ENCODE data around the gene DNAAF5. TPM values are rescaled to one million over a fixed set of nuclear protein-coding genes. Genes with fewer than 3 reads are reported as not detected.
A peak's percentile ranks its signal among the peaks of the same experiment; 100 is the strongest.

The DNAAF5 gene
- total and polyA plus RNA-seq, 2 of the 13 experiments (the other 11 are each of a cell fraction or from before 2014, with no cell fraction given): 11.9 to 21.5 TPM

DNA sequence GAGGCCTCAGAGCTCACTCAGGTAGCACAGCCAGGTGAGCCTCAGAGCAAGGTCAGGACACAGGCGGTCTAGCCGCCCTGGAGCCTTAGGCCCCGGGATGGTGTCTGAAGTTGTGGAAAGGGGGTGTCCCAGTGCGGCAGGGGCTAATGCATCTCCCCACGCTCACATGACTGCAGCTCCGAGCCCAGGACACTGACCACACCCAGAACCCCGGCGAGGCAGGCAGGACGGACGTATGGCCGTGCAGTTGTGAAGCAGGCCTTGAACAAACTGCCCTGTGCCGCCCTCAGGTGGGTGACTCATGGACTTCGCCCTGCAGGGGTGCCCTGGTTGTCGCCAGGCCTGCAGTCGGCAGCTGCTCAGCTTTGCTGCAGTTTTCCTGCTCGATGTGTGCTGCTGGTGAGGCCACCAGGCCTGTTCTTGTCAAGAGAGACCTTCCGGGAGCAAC is 5.6 kb downstream of the DNAAF5 start (continued):
- TF ChIP-seq, protein P1, sequence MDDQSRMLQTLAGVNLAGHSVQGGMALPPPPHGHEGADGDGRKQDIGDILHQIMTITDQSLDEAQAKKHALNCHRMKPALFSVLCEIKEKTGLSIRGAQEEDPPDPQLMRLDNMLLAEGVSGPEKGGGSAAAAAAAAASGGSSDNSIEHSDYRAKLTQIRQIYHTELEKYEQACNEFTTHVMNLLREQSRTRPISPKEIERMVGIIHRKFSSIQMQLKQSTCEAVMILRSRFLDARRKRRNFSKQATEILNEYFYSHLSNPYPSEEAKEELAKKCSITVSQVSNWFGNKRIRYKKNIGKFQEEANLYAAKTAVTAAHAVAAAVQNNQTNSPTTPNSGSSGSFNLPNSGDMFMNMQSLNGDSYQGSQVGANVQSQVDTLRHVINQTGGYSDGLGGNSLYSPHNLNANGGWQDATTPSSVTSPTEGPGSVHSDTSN (CRISPR knock-in tag; IDR thresholded peaks at IDR 0.05; ENCODE audit: borderline replicate concordance): no peak
- no peak for TF ChIP-seq ZBTB7B (CRISPR knock-in tag; IDR thresholded peaks at IDR 0.05)
- no peak for TF ChIP-seq ZNF468 (CRISPR knock-in tag; IDR thresholded peaks at IDR 0.05)
- no peak for TF ChIP-seq ZFYVE20 (CRISPR knock-in tag; IDR thresholded peaks at IDR 0.05; ENCODE audit: borderline replicate concordance, low read depth)
- TF ChIP-seq ZNF816 (CRISPR knock-in tag; IDR thresholded peaks at IDR 0.05; ENCODE audit: borderline replicate concordance): no peak
- TF ChIP-seq SAP130 (CRISPR knock-in tag; IDR thresholded peaks at IDR 0.05; ENCODE audit: low read depth): peak; percentile 90
- TF ChIP-seq ZSCAN20 (CRISPR knock-in tag; IDR thresholded peaks at IDR 0.05; ENCODE audit: borderline replicate concordance): no peak
- peak; percentile 72 for TF ChIP-seq TAF15 (IDR thresholded peaks at IDR 0.05; ENCODE audit: low read depth, low read length, poor library complexity, severe bottlenecking)
- no peak for TF ChIP-seq NFE2L2 (IDR thresholded peaks at IDR 0.05; ENCODE audit: low read length)
- TF ChIP-seq CREM (IDR thresholded peaks at IDR 0.05): no peak
- TF ChIP-seq CREM (CRISPR knock-in tag; IDR thresholded peaks at IDR 0.05): no peak
- TF ChIP-seq, protein P2, sequence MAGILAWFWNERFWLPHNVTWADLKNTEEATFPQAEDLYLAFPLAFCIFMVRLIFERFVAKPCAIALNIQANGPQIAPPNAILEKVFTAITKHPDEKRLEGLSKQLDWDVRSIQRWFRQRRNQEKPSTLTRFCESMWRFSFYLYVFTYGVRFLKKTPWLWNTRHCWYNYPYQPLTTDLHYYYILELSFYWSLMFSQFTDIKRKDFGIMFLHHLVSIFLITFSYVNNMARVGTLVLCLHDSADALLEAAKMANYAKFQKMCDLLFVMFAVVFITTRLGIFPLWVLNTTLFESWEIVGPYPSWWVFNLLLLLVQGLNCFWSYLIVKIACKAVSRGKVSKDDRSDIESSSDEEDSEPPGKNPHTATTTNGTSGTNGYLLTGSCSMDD (CRISPR knock-in tag; IDR thresholded peaks at IDR 0.05): no peak
- 0 out of 2 replicates have a peak, but pooled peaks have one; percentile 28 for TF ChIP-seq ZBTB20 (CRISPR knock-in tag; IDR thresholded peaks at IDR 0.05; ENCODE audit: borderline replicate concordance, low read depth)
- no peak for TF ChIP-seq ZNF720 (CRISPR knock-in tag; IDR thresholded peaks at IDR 0.05)
- TF ChIP-seq, protein P3, sequence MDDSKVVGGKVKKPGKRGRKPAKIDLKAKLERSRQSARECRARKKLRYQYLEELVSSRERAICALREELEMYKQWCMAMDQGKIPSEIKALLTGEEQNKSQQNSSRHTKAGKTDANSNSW (CRISPR knock-in tag; IDR thresholded peaks at IDR 0.05; ENCODE audit: borderline replicate concordance): 0 out of 2 replicates have a peak, but pooled peaks have one; percentile 46
- TF ChIP-seq SOX13 (IDR thresholded peaks at IDR 0.05): no peak
- TF ChIP-seq SOX13 (CRISPR knock-in tag; conservative IDR thresholded peaks at IDR 0.05 in 1 of 2, IDR thresholded peaks at IDR 0.05 in 1 of 2): peak in 1 of 2 experiments; percentile 51; a peak in 2 of 4 replicates
- no peak for TF ChIP-seq PLRG1 (conservative IDR thresholded peaks at IDR 0.05)
- no peak for TF ChIP-seq ZNF878 (CRISPR knock-in tag; IDR thresholded peaks at IDR 0.05)
- TF ChIP-seq, protein P4, sequence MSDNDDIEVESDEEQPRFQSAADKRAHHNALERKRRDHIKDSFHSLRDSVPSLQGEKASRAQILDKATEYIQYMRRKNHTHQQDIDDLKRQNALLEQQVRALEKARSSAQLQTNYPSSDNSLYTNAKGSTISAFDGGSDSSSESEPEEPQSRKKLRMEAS (IDR thresholded peaks at IDR 0.05): peak; percentile 87
- TF ChIP-seq ASH2L (IDR thresholded peaks at IDR 0.05; ENCODE audit: insufficient read length, low read depth, low read length): peak; percentile 35
- TF ChIP-seq ZNF296 (CRISPR knock-in tag; conservative IDR thresholded peaks at IDR 0.05): no peak
- TF ChIP-seq HIC2 (CRISPR knock-in tag; IDR thresholded peaks at IDR 0.05; ENCODE audit: low read depth): peak; percentile 59; the same call in 1 of the 2 replicates

Data from HepG2 (cell line).